Lung (tissue), 12 donors: Measurements from ENCODE around the gene KLK3. TPM values are rescaled to one million over a fixed set of nuclear protein-coding genes. Genes with fewer than 3 reads are reported as not detected.

Experiments
- ATAC-seq: fragments of 200-7000 bp; cut with Tn5 transposase; one replicate; pipeline ENCODE4 v1.9.1; 2020; ENCODE audit warnings: moderate number of reproducible peaks; ENCODE audit not compliant: insufficient read depth, low FRiP score
- DNase-seq, 3 donors: peaks; one replicate each; pipeline ENCODE4 v3.0.0-alpha.2; 2013 to 2017
- H3K27ac ChIP-seq, 2 donors: one replicate each; pipeline ENCODE4 v1.5.1; 2013; ENCODE audit warnings: mild to moderate bottlenecking in 2 of 2, moderate library complexity in 2 of 2, control low read depth in 1 of 2, inconsistent platforms in 1 of 2, low read depth in 1 of 2, low read length in 1 of 2
- H3K27me3 ChIP-seq, 3 donors: one replicate each; pipeline ENCODE4 v1.5.1; 2013; ENCODE audit warnings: low read length in 2 of 3; ENCODE audit not compliant: control insufficient read depth in 3 of 3, insufficient read depth in 3 of 3
- H3K36me3 ChIP-seq, 4 donors: one replicate each; pipeline ENCODE4 v1.5.1; 2013; ENCODE audit warnings: low read length in 4 of 4, mild to moderate bottlenecking in 1 of 4, moderate library complexity in 1 of 4; ENCODE audit not compliant: control insufficient read depth in 4 of 4, insufficient read depth in 4 of 4
- H3K4me1 ChIP-seq, 5 donors: one replicate each; pipeline ENCODE4 v1.5.1; 2013; ENCODE audit warnings: low read length in 5 of 5, mild to moderate bottlenecking in 2 of 5, moderate library complexity in 1 of 5; ENCODE audit not compliant: control insufficient read depth in 5 of 5, insufficient read depth in 5 of 5
- H3K4me3 ChIP-seq: one replicate; pipeline ENCODE4 v1.5.1; 2013; ENCODE audit warnings: mild to moderate bottlenecking, control low read depth, moderate library complexity
- H3K9ac ChIP-seq, 2 donors: one replicate each; pipeline ENCODE4 v1.5.1; 2013; ENCODE audit warnings: low read length in 2 of 2, control low read depth in 1 of 2; ENCODE audit not compliant: insufficient read depth in 1 of 2
- H3K9me3 ChIP-seq, 4 donors: one replicate each; pipeline ENCODE4 v1.5.1; 2013; ENCODE audit warnings: low read length in 3 of 4, mild to moderate bottlenecking in 1 of 4, moderate library complexity in 1 of 4; ENCODE audit not compliant: control insufficient read depth in 4 of 4, insufficient read depth in 3 of 4
- WGBS, 2 donors: extraction: QIAGEN DNeasy Blood & Tissue Kit; methylation state at CpG; one replicate each; pipeline ENCODE4 v1.1.7; 2013; 5-methylcytosine and 5-hydroxymethylcytosine counted together
- polyA plus RNA-seq, 2 donors: library from polyadenylated mRNA; stranded (reverse); fragments of 200-250 nt; gene quantifications; one replicate each; pipeline ENCODE4 v1.2.1, GENCODE V29; 2013
- total RNA-seq, 2 donors: library from RNA; depleted of rRNA in 1 of 2; stranded (reverse); fragments of >200 nt in 1 of 2; gene quantifications; one replicate each; pipeline ENCODE4 v1.2.1, GENCODE V29; 2014 to 2021
- TF ChIP-seq, protein P1 (sequence below): IDR thresholded peaks from 2 replicates; pipeline ENCODE4 v1.5.1; 2012; ENCODE audit warnings: mild to moderate bottlenecking; ENCODE audit errors: control extremely low read depth, extremely low read depth
- donor health status: control.
- donor health status: control.
- donor health status: Bipolar disorder and iron deficiency.
- donor health status: healthy.
- donor health status: DM: yes; HTN: yes; CAD: no.

KLK3 gene
- total and polyA plus RNA-seq, 4 donors = not detected

DNA sequence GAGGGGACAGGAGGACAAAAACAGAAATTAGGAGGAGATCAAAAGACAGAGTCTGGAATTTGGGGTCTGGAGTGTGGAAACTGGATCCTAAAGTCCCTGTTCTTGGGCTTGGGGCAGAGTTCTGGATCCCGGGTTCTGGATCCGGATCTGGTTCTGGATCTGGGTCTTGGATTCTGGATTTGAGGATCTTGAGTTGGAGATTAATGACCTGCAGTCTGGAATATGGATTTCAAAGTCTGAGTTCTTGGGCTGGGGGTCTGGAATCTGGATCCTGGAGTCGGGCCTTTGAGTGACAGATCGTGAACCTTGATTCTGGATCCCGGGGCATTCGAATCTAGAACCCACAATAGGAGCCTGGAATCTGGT is 20.9 kb upstream of the KLK3 start:
- H3K9ac ChIP-seq = no peak overlapping the region
- peaks cover 0 to 7% (median 3%) of the 10 kb centered on the region in 5 donors for H3K4me1 ChIP-seq
- 93 to 96% methylated on average over 6 of the region's 6 CpGs for WGBS, 2 donors
- H3K27ac ChIP-seq = no peak overlapping the region
- H3K4me3 ChIP-seq = no peak overlapping the region
- TF ChIP-seq, protein P1, sequence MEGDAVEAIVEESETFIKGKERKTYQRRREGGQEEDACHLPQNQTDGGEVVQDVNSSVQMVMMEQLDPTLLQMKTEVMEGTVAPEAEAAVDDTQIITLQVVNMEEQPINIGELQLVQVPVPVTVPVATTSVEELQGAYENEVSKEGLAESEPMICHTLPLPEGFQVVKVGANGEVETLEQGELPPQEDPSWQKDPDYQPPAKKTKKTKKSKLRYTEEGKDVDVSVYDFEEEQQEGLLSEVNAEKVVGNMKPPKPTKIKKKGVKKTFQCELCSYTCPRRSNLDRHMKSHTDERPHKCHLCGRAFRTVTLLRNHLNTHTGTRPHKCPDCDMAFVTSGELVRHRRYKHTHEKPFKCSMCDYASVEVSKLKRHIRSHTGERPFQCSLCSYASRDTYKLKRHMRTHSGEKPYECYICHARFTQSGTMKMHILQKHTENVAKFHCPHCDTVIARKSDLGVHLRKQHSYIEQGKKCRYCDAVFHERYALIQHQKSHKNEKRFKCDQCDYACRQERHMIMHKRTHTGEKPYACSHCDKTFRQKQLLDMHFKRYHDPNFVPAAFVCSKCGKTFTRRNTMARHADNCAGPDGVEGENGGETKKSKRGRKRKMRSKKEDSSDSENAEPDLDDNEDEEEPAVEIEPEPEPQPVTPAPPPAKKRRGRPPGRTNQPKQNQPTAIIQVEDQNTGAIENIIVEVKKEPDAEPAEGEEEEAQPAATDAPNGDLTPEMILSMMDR = no peak
- DNase-seq = no peak
- H3K36me3 ChIP-seq = no peaks in the 10 kb centered on the region
- no peak for ATAC-seq
- peaks cover 4 to 11% (median 5%) of the 10 kb centered on the region in 3 donors for H3K27me3 ChIP-seq
- H3K9me3 ChIP-seq = peaks cover 0 to 5% (median 0%) of the 10 kb centered on the region in 4 donors

DNA sequence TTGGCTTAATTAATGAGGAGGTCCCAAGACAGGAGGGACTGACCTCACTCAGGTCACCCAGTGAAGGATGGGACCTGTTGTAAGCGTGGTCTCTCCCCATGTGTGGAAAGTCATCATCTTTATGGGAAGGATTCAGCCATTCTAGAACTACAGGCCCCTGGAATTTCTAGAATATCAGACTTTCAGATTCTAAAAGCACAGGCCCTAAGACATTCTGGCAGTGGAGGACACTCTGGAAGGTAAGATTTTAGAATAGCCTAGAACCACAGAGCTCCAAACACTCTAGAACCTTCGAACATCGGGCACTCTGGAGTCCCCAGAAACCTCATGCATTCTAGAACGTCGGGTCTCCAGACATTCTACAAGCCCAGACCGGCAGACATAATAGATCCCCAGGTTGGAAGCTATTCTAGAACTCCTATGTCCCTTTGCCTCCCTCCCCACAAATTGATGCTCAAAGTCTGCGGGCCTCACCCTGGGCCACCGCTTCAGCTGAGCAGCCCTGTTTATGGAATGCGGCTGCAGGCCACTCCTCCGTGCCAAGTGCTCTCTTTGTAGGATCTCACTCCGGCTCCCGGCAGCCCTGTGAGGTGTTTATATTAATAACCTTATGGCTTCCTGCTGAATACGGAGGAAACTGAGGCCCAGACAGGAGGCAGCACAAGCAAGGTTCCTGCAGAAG is 19.5 kb upstream of the KLK3 start:
- DNase-seq (peak; percentile 22 to 32 (median 24)), ATAC-seq (no peak)
- Histone ChIP-seq H3K4me3 (peak overlapping the region; percentile 39), H3K27ac (no peak overlapping the region), H3K9me3 (peaks cover 0 to 5% (median 0%) of the 10 kb centered on the region in 4 donors), H3K36me3 (no peaks in the 10 kb centered on the region), H3K4me1 (peaks cover 0 to 7% (median 3%) of the 10 kb centered on the region in 5 donors), H3K9ac (no peak overlapping the region), H3K27me3 (peaks cover 4 to 8% (median 5%) of the 10 kb centered on the region in 3 donors)
- TF ChIP-seq, protein P1 = no peak
- WGBS, 2 donors = 30 to 35% methylated on average over 13 of the region's 13 CpGs

DNA sequence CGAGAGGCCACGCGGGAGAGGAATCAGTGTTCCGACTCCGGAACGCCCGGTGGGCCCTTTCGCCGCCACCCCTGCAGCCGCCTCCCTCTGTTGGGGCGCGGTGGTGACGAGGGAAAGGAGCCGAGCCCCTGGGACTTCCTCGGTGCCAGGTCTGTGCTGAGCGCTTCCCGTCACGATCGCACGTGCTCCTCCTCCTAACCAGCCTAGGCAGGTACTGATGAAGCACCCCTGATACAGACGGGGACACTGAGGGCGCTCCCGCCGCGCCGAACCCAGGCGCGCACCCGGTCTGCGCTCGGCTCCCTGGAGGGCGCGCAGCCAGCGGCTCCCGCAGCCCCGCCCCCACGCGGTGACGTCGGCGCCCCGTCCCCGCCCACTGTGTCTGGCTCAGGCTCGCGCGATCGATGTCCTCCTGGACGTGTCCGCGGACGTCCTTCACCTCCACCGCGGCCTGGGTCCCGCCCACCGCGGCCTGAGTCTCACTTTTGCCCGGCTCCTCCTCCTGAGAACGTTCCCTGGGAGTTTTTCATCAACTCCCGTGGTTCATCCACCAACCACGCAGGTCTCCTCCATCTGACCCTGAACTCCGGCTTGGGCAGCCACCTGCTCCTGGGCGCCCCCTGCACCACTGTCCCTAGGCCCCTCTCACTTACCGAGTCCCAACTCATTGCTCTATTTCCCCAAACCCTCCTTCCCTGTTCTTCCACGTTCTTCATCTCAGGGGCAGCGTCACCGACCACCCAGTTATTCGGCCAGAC is 18.8 kb upstream of the KLK3 start:
- Histone ChIP-seq H3K4me1 (peaks cover 0 to 7% (median 3%) of the 10 kb centered on the region in 5 donors), H3K4me3 (peak overlapping the region; percentile 39), H3K9me3 (peaks cover 0 to 4% (median 0%) of the 10 kb centered on the region in 4 donors), H3K36me3 (no peaks in the 10 kb centered on the region), H3K27me3 (peaks cover 4 to 8% (median 5%) of the 10 kb centered on the region in 3 donors), H3K9ac (no peak overlapping the region), H3K27ac (no peak overlapping the region)
- DNase-seq (peak; percentile 53 to 72 (median 63)), ATAC-seq (peak; percentile 80)
- WGBS, 2 donors = 3% methylated on average over 53 to 67 of the region's 67 CpGs
- TF ChIP-seq, protein P1 = no peak
